ENCODE results near the gene TNNI2. TPM values are rescaled to one million over a fixed set of nuclear protein-coding genes. Genes with fewer than 3 reads are reported as not detected.

Gene TNNI2
- total and polyA plus RNA-seq, 2 donors (not counting 3 experiments of a cell fraction or from before 2014, with no cell fraction given) = not detected

DNA sequence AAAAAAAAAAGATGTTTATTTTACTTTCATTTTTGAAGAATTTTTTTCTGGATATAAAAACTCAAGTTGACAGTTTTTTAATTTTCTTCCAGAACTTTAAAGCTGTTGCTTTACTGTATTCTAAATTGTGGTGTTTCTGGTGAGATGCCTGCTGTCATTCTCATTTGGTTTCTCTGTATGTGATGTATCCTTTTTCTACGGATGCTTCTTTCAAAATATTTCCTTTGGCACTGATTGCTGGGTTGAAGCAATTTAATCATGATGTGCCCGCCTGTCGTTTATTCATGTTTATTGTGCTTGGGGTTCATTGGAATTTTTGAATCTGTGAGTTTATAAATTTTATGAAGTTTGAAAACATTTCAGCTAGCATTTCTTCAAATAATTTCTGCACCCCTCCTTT lies 45.7 kb upstream of the TNNI2 start:
- no peaks in the 10 kb centered on the region for H3K9me1 ChIP-seq (replicated peaks; ENCODE audit: control insufficient read depth, extremely low read depth, insufficient read depth, low read length)
- no peak overlapping the region for H3K4me3 ChIP-seq (replicated peaks in 1 of 3; ENCODE audit: insufficient read depth in 1 of 3, low read depth in 1 of 3, low read length in 3 of 3)
- peaks cover 0 to 9% of the 10 kb centered on the region in 2 experiments for H3K27me3 ChIP-seq (ENCODE audit: control insufficient read depth in 2 of 2, insufficient read depth in 2 of 2, low read length in 2 of 2)
- no TSS peak for BruUV-seq (replicated peaks)
- no peaks in the 10 kb centered on the region for H4K20me1 ChIP-seq (replicated peaks; ENCODE audit: control insufficient read depth, extremely low read depth, insufficient read depth, low read length)
- no peaks in the 10 kb centered on the region for H3K36me3 ChIP-seq (ENCODE audit: control insufficient read depth in 2 of 2, extremely low read depth in 1 of 2, insufficient read depth in 2 of 2, low read length in 2 of 2)
- no peaks in the 10 kb centered on the region for H3K9me3 ChIP-seq (replicated peaks; ENCODE audit: control insufficient read depth, insufficient read depth, low read length)
- ChIA-PET CTCF (interaction anchor here (0.9 kb wide), 1 partner anchor 40 kb away, joined by 3 read pairs; no protein-coding TSS in a partner anchor), POLR2A (no interaction called here)
- no peaks in the 10 kb centered on the region for H3K4me1 ChIP-seq (ENCODE audit: control insufficient read depth, extremely low read depth, insufficient read depth, low read length)
- H3K27ac ChIP-seq (ENCODE audit: insufficient read depth, low read depth, low read length) = no peak overlapping the region
- no peak overlapping the region for H2AFZ ChIP-seq (ENCODE audit: low read depth, low read length)
- intact Hi-C loops (cut with micrococcal nuclease) = no loop called here
- DNase-seq (ENCODE audit: low read depth, low spot score) (no peak), FAIRE-seq (no peak)
- no peaks in the 10 kb centered on the region for H3K79me2 ChIP-seq (ENCODE audit: control insufficient read depth, insufficient read depth, low read length)
- no peak overlapping the region for H3K4me2 ChIP-seq (ENCODE audit: insufficient read depth, low read length)
- dilution Hi-C loops (cut with MboI; ENCODE audit: extremely low pct_ligation_motif_present, low sequenced_read_pairs) = no loop called here
- no peak overlapping the region for H3K9ac ChIP-seq (replicated peaks; ENCODE audit: extremely low read depth, insufficient read depth, low read length)
- TF ChIP-seq POLR2A (IDR thresholded peaks at IDR 0.05; ENCODE audit: low read depth, low read length) = no peak
- TF ChIP-seq POLR2AphosphoS5 (IDR thresholded peaks at IDR 0.05; ENCODE audit: insufficient read depth, low read depth, low read length) = no peak
- TF ChIP-seq MYC (IDR thresholded peaks at IDR 0.05; ENCODE audit: low read depth, low read length) = no peak
- no peak for TF ChIP-seq EZH2 (IDR thresholded peaks at IDR 0.05; ENCODE audit: borderline replicate concordance, low read depth, low read length, severe bottlenecking)
- TF ChIP-seq, protein P1, sequence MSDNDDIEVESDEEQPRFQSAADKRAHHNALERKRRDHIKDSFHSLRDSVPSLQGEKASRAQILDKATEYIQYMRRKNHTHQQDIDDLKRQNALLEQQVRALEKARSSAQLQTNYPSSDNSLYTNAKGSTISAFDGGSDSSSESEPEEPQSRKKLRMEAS (IDR thresholded peaks at IDR 0.05; ENCODE audit: insufficient read depth, insufficient read length) = no peak
- no peak for TF ChIP-seq CTCF (IDR thresholded peaks at IDR 0.05; ENCODE audit: extremely low read depth in 1 of 2, insufficient read depth in 1 of 2, low read depth in 1 of 2, low read length in 2 of 2)
- TF ChIP-seq GATA2 (IDR thresholded peaks at IDR 0.05; ENCODE audit: insufficient read depth, insufficient read length, low read depth, low read length) = no peak
- TF ChIP-seq JUN (IDR thresholded peaks at IDR 0.05; ENCODE audit: borderline replicate concordance, insufficient read depth, insufficient read length, low read depth) = no peak
- TF ChIP-seq FOS (IDR thresholded peaks at IDR 0.05; ENCODE audit: borderline replicate concordance, insufficient read depth, low read length) = no peak
